HG03060 (cell line): ENCODE results near the gene CCM2.
"Not testable (repeated sequence)": the region's sequence is repeated elsewhere in the genome, so short reads cannot be mapped to it uniquely, and the experiment has no call there.

Source experiments
- ATAC-seq: cut with Tn5 transposase; IDR thresholded peaks from one replicate; pipeline ENCODE4 v1.9.1; 2021; ENCODE audit warnings: low read depth, moderate number of reproducible peaks; ENCODE audit not compliant: unreplicated experiment

The CCM2 gene

GRCh38 chr7:45028138-45028919, 28.3 kb downstream of the CCM2 start:
- ATAC-seq: no peak

- no peak for ATAC-seq
Observed at GRCh38 chr7:45028920-45029344, 28.9 kb downstream of the CCM2 start.

GRCh38 chr7:45031829-45032228, 31.8 kb downstream of the CCM2 start:
- no peak for ATAC-seq

- ATAC-seq: no peak
Observed at GRCh38 chr7:45032421-45032820, 32.4 kb downstream of the CCM2 start.

GRCh38 chr7:45033261-45033930, 33.4 kb downstream of the CCM2 start:
- no peak for ATAC-seq

- no peak for ATAC-seq
Observed at GRCh38 chr7:45033931-45034290, 33.9 kb downstream of the CCM2 start.

- not testable (repeated sequence) for ATAC-seq
Observed at GRCh38 chr7:45034710-45035109, 34.7 kb downstream of the CCM2 start.

- ATAC-seq: no peak
Observed at GRCh38 chr7:45035371-45035770, 35.4 kb downstream of the CCM2 start.

- ATAC-seq: no peak
Observed at GRCh38 chr7:45035893-45036292, 35.9 kb downstream of the CCM2 start.

- ATAC-seq: no peak
Observed at GRCh38 chr7:45036317-45036716, 36.3 kb downstream of the CCM2 start.

GRCh38 chr7:45036796-45037195, 36.8 kb downstream of the CCM2 start:
- ATAC-seq: no peak

GRCh38 chr7:45037876-45038275, 37.9 kb downstream of the CCM2 start:
- ATAC-seq: no peak

GRCh38 chr7:45039106-45039505, 39.1 kb downstream of the CCM2 start:
- ATAC-seq: no peak

- no peak for ATAC-seq
Observed at GRCh38 chr7:45044338-45044737, 44.3 kb downstream of the CCM2 start.

- ATAC-seq: no peak
Observed at GRCh38 chr7:45048748-45049147, 48.7 kb downstream of the CCM2 start.

GRCh38 chr7:45050198-45050597, 50.2 kb downstream of the CCM2 start:
- no peak for ATAC-seq

- ATAC-seq: no peak
Observed at GRCh38 chr7:45052011-45052410, 52.0 kb downstream of the CCM2 start.

- ATAC-seq: no peak
Observed at GRCh38 chr7:45053401-45053800, 53.4 kb downstream of the CCM2 start.

GRCh38 chr7:45053941-45054340, 53.9 kb downstream of the CCM2 start:
- no peak for ATAC-seq

GRCh38 chr7:45054442-45054841, 54.4 kb downstream of the CCM2 start:
- no peak for ATAC-seq

- no peak for ATAC-seq
Observed at GRCh38 chr7:45055016-45055415, 55.0 kb downstream of the CCM2 start.

- ATAC-seq: no peak
Observed at GRCh38 chr7:45055594-45056219, 55.7 kb downstream of the CCM2 start.
